OCI-LY7 (cell line): ENCODE results near the gene FAM110C. TPM values are rescaled to one million over a fixed set of nuclear protein-coding genes. Genes with fewer than 3 reads are reported as not detected.

Source experiments
- BruUV-seq: library from RNA; stranded (reverse); fragments of 400-500 nt; replicated peaks from 2 replicates; lab custom pipeline; 2021; lab: Mats Ljungman, UMichigan
- CTCF ChIA-PET: fragments of 300-600 bp; sonication (Branson Sonifier 250); formaldehyde crosslinking; loops from one replicate; lab custom pipeline; 2022; ENCODE audit warnings: antibody characterized with exemption; ENCODE audit not compliant: unreplicated experiment; lab: Charles Lee
- POLR2A ChIA-PET: fragments of 300-600 bp; sonication (Branson Sonifier 250); formaldehyde crosslinking; loops from one replicate; lab custom pipeline; 2022; ENCODE audit warnings: antibody characterized with exemption; lab: Charles Lee
- DNase-seq: peaks from one replicate; pipeline ENCODE4 v3.0.0-alpha.2; 2015; ENCODE audit warnings: low spot score
- H2AFZ ChIP-seq: fragments of 200-600 bp; sonication (generic), shearing (Covaris generic); 2 replicates; pipeline ENCODE4 v1.6.1; 2014; ENCODE audit warnings: mild to moderate bottlenecking, antibody characterized with exemption, low read length, moderate library complexity
- H3K27ac ChIP-seq: fragments of 200-600 bp; sonication (generic); 2 replicates; pipeline ENCODE4 v1.5.1; 2014; ENCODE audit warnings: mixed run types, low read depth, mild to moderate bottlenecking, moderate library complexity, low read length, inconsistent platforms; ENCODE audit not compliant: poor library complexity, severe bottlenecking
- H3K36me3 ChIP-seq: fragments of 200-600 bp; sonication (generic); 2 replicates; pipeline ENCODE4 v1.6.1; 2014; ENCODE audit warnings: mild to moderate bottlenecking, antibody characterized with exemption, low read length, moderate library complexity, mixed read lengths; ENCODE audit not compliant: insufficient read depth
- H3K4me1 ChIP-seq: fragments of 200-600 bp; sonication (generic); 2 replicates; pipeline ENCODE4 v1.5.1; 2014; ENCODE audit warnings: mild to moderate bottlenecking, low read length; ENCODE audit not compliant: insufficient read depth, poor library complexity, severe bottlenecking
- H3K4me2 ChIP-seq: fragments of 200-600 bp; sonication (generic); 2 replicates; pipeline ENCODE4 v1.6.1; 2014; ENCODE audit warnings: mild to moderate bottlenecking, low read length
- H3K4me3 ChIP-seq: fragments of 200-600 bp; sonication (generic); 2 replicates; pipeline ENCODE4 v1.5.1; 2014; ENCODE audit warnings: mild to moderate bottlenecking, low read depth, low read length; ENCODE audit not compliant: poor library complexity, severe bottlenecking
- H3K79me2 ChIP-seq: fragments of 200-600 bp; sonication (generic); 2 replicates; pipeline ENCODE4 v1.6.1; 2016; ENCODE audit warnings: low read depth, mild to moderate bottlenecking, low read length, moderate library complexity, mixed read lengths; ENCODE audit not compliant: insufficient read depth
- H3K9me2 ChIP-seq: fragments of 200-600 bp; sonication (generic); 2 replicates; pipeline ENCODE4 v1.6.1; 2016; ENCODE audit warnings: mild to moderate bottlenecking, low read length, mixed read lengths; ENCODE audit not compliant: insufficient read depth
- H3K9me3 ChIP-seq: fragments of 200-600 bp; sonication (generic); 2 replicates; pipeline ENCODE4 v1.6.1; 2014; ENCODE audit warnings: mild to moderate bottlenecking, mixed run types, low read length, mixed read lengths
- H4K20me1 ChIP-seq: fragments of 200-600 bp; sonication (generic); 2 replicates; pipeline ENCODE4 v1.6.1; 2014; ENCODE audit warnings: mild to moderate bottlenecking, antibody characterized with exemption, low read length, moderate library complexity, mixed read lengths; ENCODE audit not compliant: insufficient read depth
- CTCF ChIP-seq: fragments of 200-600 bp; sonication (generic); conservative IDR thresholded peaks from 2 replicates; pipeline ENCODE4 v1.5.1; 2014; ENCODE audit warnings: mild to moderate bottlenecking, antibody characterized with exemption, low read length, moderate library complexity, mixed read lengths
- EZH2phosphoT487 ChIP-seq: fragments of 200-600 bp; sonication (generic); IDR thresholded peaks from 2 replicates; pipeline ENCODE4 v1.6.1; 2018; ENCODE audit warnings: low read depth, borderline replicate concordance, mild to moderate bottlenecking, mixed run types, antibody characterized with exemption, low read length, moderate library complexity, mixed read lengths
- intact Hi-C: fragments of 100-400 bp; cut with micrococcal nuclease; formaldehyde crosslinking; loops from one replicate; pipeline ENCODE4 v1.10.0; 2022; ENCODE audit not compliant: unreplicated experiment
- total RNA-seq, 2 experiments: library from RNA; depleted of rRNA in 1 of 2; stranded (reverse); fragments of >200 nt in 1 of 2; shearing (Covaris generic) in 1 of 2; gene quantifications; 2 replicates each; pipeline ENCODE4 v1.2.3, GENCODE V29; 2014 to 2022

Gene FAM110C
- total RNA-seq, 2 experiments from 2014 or later = not detected

GRCh38 chr2:65121-65520 is 18.8 kb upstream of the FAM110C start:
- no peaks in the 10 kb centered on the region for H3K4me1 ChIP-seq
- no peaks in the 10 kb centered on the region for H3K9me2 ChIP-seq
- ChIA-PET POLR2A (no interaction called here), CTCF (no interaction called here)
- H2AFZ ChIP-seq = no peak overlapping the region
- no peak overlapping the region for H3K4me3 ChIP-seq
- no peak for TF ChIP-seq EZH2phosphoT487
- no peak for TF ChIP-seq CTCF
- no peaks in the 10 kb centered on the region for H3K79me2 ChIP-seq
- no peak overlapping the region for H3K4me2 ChIP-seq
- no TSS peak for BruUV-seq
- H3K27ac ChIP-seq = no peak overlapping the region
- no peak for DNase-seq
- intact Hi-C loops = no loop called here
- no peaks in the 10 kb centered on the region for H3K36me3 ChIP-seq
- H3K9me3 ChIP-seq = no peaks in the 10 kb centered on the region
- no peaks in the 10 kb centered on the region for H4K20me1 ChIP-seq

- no peaks in the 10 kb centered on the region for H3K9me2 ChIP-seq
- no peak overlapping the region for H3K27ac ChIP-seq
- no peak for DNase-seq
- H3K4me3 ChIP-seq = no peak overlapping the region
- no peak overlapping the region for H2AFZ ChIP-seq
- ChIA-PET CTCF (no interaction called here), POLR2A (no interaction called here)
- no peaks in the 10 kb centered on the region for H3K36me3 ChIP-seq
- no peaks in the 10 kb centered on the region for H3K4me1 ChIP-seq
- no peaks in the 10 kb centered on the region for H4K20me1 ChIP-seq
- TF ChIP-seq CTCF (no peak), EZH2phosphoT487 (no peak)
- no peak overlapping the region for H3K4me2 ChIP-seq
- H3K9me3 ChIP-seq = 0 out of 2 replicates have a peak, but pooled peaks cover 5% of the 10 kb centered on the region
- no TSS peak for BruUV-seq
- intact Hi-C loops = no loop called here
- no peaks in the 10 kb centered on the region for H3K79me2 ChIP-seq
These were observed 9.5 kb upstream of the FAM110C start for GRCh38 chr2:55587-56448.

GRCh38 chr2:51613-52012 is 5.3 kb upstream of the FAM110C start:
- ChIA-PET POLR2A (no interaction called here), CTCF (no interaction called here)
- H3K4me3 ChIP-seq = no peak overlapping the region
- no peaks in the 10 kb centered on the region for H3K4me1 ChIP-seq
- no peak overlapping the region for H3K4me2 ChIP-seq
- no peaks in the 10 kb centered on the region for H4K20me1 ChIP-seq
- no peaks in the 10 kb centered on the region for H3K9me3 ChIP-seq
- no peak overlapping the region for H2AFZ ChIP-seq
- DNase-seq = no peak
- TF ChIP-seq EZH2phosphoT487 (no peak), CTCF (no peak)
- H3K9me2 ChIP-seq = no peaks in the 10 kb centered on the region
- no peaks in the 10 kb centered on the region for H3K79me2 ChIP-seq
- H3K27ac ChIP-seq = no peak overlapping the region
- H3K36me3 ChIP-seq = no peaks in the 10 kb centered on the region
- intact Hi-C loops = no loop called here
- no TSS peak for BruUV-seq
